ENCODE measurements around the gene CEP112.
"Not testable (repeated sequence)": the region's sequence is repeated elsewhere in the genome, so short reads cannot be mapped to it uniquely, and the experiment has no call there.

Gene CEP112

DNA sequence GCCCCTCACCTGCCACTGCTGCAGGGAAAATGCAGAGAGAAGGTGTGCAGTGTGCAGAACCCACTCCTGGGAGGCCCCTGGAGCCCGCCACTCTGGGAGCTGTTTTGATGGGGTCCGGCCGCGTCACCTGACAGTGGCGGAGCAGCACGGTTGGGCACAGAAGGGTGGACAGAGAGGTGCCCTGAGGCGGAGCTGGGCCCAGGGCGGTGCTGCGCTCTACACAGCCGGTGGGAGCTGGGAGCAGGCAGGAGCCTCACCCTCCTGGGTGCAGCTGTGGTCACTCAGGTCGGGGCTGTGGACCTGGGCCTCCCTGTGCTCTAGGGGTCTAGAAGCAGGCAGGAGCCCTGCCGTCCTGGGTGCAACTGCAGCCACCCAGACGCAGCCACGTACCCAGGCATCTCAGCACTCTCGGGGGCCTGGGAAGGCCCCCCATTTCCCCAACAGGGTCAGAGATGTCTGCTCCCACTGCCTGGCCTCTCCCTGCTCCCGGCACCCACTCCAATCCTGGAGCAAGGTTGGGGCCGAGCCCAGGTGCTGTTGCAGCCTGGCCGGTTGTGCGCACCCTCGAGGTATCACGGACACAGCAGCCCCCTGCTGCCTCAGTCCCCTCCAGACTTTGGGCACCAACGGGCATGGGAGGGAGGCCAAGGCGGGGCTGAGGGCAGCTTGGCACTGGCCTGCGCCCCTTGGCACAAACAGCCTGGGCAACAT lies 326.1 kb downstream of the CEP112 start:
- no peak for DNase-seq

GRCh38 chr17:65864394-65864793 lies 327.5 kb downstream of the CEP112 start:
- DNase-seq, result no peak

- no peak for DNase-seq
Measured at GRCh38 chr17:65857718-65858117, 334.2 kb downstream of the CEP112 start.

DNA sequence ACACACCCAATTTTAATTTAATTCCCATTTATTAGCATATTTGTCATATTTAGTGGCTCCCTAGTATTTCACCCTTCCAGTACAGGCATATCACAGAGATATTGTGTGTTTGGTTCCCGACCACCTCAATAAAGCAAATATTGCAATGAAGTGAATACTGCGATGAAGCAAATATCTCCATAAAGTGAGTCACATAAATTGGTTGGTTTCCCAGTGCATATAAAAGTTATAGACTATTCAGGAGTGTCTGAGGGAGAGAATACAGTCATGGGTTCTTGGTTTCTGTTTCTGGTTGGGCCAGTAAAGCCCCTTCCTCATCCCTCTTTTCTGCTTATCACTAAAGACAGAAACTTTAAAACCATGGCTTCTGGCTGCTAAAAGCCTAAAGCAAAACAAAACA lies 335.1 kb downstream of the CEP112 start:
- no peak for DNase-seq

- DNase-seq, result no peak
Measured at GRCh38 chr17:65855675-65856074, 336.3 kb downstream of the CEP112 start.

GRCh38 chr17:65855245-65855644 lies 336.7 kb downstream of the CEP112 start:
- no peak for DNase-seq

GRCh38 chr17:65853816-65854215 lies 338.1 kb downstream of the CEP112 start:
- DNase-seq, result no peak

DNA sequence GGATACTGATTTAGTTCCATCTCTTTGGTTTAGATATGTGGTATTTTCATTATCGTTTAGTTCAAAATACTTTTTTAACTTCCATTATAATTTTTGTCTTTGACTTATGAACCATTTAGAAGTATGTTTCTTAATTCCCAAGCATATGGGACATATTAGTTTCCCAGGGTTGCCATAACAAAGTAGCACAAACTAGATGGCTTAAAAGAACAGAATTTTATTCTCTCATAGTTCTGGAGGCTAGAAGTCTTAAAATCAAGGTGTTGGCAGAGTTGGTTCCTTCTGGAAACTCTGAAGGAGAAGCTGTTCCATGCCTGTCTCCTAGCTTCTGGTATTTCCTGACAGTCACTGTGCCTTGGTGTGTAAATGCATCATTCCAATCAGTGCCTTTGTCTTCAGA lies 339.0 kb downstream of the CEP112 start:
- DNase-seq, result no peak

DNA sequence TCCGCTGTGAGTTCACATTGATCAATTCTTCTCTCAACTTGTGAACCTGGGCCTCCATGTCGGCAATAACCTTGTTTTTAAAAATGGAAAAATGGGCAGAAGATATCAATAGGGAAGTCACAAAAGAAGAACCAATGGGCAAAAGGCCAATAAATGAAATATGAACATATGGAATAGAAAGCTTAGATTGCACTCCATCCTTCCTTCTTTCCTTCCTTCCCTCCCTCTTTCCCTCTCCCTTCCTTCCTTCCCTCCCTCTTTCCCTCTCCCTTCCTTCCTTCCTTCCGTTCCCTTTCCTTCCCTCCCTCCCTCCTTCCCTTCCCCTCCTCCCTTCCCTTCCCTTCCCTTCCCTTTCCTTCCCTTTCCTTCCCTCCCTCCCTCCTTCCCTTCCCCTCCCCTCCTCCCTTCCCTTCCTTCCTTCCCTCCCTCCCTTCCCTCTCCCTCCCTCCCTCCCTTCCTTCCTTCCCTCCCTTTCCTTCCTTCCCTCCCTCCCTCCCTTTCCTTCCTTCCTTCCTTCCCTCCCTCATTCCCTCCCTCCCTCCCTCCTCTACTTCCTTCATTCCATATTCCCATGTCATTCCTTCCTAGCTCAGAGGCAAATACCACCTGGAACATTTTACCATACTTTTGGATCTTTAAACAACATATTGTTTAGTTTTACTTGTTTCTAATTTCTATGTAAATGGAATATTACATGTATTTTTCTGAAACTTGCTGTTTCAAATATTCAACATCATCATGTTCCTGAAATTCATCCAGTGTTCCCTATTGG lies 339.8 kb downstream of the CEP112 start:
- no peak for DNase-seq

DNA sequence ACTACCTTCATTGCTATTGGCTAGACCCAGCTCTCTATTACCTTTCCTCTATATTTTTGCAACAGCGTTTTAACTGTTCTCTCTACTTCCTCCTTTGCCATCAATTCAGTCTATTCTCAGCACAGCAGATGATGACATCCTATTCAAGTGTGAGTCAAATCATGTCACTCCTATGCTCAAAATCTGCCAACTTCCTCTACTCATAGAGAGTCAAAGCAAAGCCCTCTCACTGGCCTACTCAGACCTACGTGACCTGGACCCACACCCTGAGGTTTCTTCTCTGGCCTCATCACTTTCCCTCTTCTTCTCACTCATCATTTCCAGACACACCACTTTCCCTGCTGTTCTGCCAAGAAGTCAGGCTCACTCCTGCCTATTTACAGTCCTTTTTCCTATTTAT lies 341.4 kb downstream of the CEP112 start:
- no peak for DNase-seq

DNA sequence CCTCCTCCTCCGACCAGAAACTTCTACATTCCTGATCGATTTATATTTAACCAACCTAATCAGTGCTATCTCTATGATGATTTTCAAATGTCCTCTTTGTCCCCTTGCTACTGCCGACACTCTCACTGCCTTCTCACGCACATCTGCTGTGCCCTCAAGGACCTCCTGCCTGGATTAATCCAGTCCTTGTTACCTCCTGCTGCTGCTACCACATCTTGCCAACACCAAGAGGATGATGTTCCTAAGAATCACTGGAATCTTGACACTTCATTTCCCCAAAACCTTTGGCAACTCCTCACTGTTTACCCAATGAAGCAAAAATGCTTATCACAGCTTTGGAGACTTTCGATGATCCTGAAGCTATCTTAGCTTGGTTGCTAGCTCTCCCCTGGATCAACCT lies 343.2 kb downstream of the CEP112 start:
- no peak for DNase-seq

GRCh38 chr17:65841089-65841488 lies 350.8 kb downstream of the CEP112 start:
- DNase-seq, result no peak

GRCh38 chr17:65837232-65837631 lies 354.7 kb downstream of the CEP112 start:
- not testable (repeated sequence) for DNase-seq

- DNase-seq, result no peak
Measured at GRCh38 chr17:65833214-65833613, 358.7 kb downstream of the CEP112 start.

- DNase-seq, result no peak
Measured at GRCh38 chr17:65830356-65830755, 361.6 kb downstream of the CEP112 start.

- DNase-seq, result not testable (repeated sequence)
Measured at GRCh38 chr17:65826577-65826976, 365.4 kb downstream of the CEP112 start.

GRCh38 chr17:65824901-65825300 lies 367.0 kb downstream of the CEP112 start:
- no peak for DNase-seq

DNA sequence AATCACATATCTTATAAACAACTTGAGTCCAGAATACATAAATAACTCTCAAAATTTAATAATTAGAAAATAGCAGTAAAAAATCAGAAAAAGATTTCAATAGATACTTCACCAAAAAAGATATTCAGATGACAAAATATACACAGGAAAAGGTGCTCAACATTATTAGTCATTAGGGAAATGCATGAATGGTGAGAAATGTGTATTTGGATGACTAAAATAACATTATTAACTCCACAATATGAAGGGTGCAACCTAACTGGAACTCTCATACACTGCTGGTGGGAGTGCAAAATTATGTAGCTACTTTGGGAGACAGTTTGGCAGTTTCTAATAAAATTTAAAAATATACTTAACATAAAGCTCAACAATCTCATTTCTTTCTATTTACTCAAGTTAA lies 368.2 kb downstream of the CEP112 start:
- DNase-seq, result no peak

DNA sequence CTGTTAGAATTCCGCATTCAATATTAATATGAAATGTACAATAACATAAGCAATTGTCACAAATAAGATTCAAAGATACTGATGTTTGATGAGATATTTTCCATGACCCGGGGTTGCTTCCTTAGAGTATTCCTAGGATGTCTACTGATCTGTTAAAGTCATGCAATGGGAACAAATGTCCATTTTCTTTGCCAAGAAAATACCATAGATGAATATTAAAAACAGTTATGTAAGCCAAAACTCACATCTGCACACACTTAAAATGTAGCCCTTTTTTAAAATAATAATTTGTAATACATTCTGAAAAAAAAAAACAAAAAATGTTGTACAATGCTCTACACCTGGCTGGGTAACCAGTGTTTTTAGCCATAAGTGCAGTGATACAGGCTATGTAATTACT lies 371.1 kb downstream of the CEP112 start:
- no peak for DNase-seq

GRCh38 chr17:65820306-65820705 lies 371.6 kb downstream of the CEP112 start:
- no peak for DNase-seq

DNA sequence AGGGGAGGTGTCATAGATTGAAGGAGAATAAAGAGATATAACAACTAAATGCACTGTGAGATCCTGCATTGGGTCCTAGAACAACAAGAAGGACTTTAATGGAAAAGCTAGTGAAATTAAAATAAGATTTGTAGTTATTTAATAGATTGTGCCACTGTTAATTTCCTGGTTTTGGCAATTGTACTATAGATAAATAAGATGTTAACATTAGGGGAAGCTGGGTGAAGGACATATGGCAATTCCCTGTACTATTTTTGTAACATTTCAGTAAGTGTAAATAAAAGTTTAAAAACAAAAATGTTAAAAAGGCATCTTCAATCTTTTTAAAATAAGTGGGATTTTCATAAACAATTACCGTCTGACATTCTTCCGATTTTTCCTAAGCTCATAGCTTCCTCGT lies 372.1 kb downstream of the CEP112 start:
- DNase-seq, result no peak

- DNase-seq, result no peak
Measured at GRCh38 chr17:65817951-65818350, 374.0 kb downstream of the CEP112 start.

DNA sequence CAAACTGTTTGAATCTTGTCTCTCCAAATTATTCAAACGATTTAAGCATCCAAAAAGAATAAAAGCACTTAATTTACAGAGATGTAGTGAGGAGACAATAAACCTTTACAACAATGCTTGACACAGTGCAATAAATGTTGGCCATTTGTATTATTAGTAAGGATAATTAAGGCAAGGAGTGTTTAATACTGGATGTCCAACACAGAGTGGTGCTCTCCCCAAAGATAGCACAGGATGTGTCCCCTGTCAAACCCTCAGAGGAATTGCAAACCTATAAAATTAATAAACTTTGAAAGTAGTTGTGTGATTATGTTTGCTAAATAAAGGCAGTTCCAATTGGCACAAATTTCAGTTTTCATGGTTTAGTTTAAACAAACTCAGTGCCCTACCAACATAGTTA lies 377.5 kb downstream of the CEP112 start:
- no peak for DNase-seq

- no peak for DNase-seq
Measured at GRCh38 chr17:65813306-65813705, 378.6 kb downstream of the CEP112 start.

DNA sequence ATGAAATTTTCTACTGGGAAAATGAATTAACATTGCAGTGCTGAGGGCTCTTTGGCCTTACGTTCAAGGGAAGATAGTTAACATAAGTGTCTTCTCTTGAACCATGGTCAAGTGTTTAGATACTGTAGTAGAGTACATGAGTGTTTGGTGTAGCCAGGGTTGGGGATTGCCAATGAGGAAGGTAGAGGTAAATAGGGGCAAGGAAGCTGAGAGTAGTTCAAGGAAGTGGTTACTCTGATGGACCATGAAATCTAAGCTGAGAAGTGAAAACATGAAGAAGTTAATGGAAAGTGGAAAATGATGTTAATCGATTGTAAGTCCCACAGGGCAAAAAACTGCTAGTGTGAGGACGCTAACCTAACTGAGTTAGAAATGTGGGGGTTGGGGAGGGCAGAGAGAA lies 380.9 kb downstream of the CEP112 start:
- DNase-seq, result no peak

Data from stimulated activated CD4-positive, alpha-beta T cell treated with anti-CD3 and anti-CD28 coated beads, Interleukin-2, amount 100 ng/mL, for 48 hours (primary cell).